Activated CD4-positive, alpha-beta T cell treated with anti-CD3 and anti-CD28 coated beads for 1 hour (primary cell): ENCODE results near the gene MOV10L1.
A peak's percentile ranks its signal among the peaks of the same experiment; 100 is the strongest.
"Not testable (repeated sequence)": the region's sequence is repeated elsewhere in the genome, so short reads cannot be mapped to it uniquely, and the experiment has no call there.

Experiments used
- DNase-seq: peaks from one replicate; pipeline ENCODE4 v3.0.0-alpha.2; 2020

The MOV10L1 gene

DNA sequence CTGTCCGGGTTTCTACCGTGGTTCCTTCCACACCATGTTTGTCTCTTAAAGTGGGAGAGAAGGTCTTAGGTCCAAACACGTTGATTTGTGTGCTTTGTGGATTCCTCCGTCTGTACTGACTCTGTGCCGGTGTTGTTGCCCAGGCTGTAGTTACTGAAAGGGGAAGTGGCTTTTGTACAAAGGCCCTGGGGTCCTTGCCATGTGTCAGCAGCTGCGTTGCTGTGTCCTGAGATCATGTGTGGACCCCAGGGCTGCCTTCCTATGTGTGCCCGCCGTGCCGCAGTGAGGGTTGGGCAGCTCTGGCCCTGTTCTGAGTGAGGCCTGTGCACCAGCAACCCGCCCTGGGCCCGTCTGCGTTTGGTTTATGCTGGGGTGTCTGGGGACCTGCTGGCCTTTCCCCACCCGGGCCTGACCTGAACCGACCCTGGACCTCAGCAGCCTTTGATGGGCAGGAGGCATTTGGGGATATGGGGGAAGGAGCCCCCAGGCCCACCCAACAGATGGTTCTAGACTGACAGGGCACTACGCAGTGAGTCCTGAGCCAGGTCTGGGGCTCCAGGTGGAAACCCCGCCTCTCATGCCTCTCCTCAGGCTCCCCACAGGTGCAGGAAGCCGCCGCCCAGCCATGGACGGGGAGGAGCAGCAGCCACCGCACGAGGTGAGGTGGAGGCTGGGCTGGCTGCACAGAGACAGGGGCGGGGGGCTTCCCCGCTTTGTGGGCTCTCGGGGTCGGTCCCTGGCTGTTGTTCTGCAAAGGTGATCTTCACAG is 102.8 kb downstream of the MOV10L1 start:
- peak; percentile 31 for DNase-seq

DNA sequence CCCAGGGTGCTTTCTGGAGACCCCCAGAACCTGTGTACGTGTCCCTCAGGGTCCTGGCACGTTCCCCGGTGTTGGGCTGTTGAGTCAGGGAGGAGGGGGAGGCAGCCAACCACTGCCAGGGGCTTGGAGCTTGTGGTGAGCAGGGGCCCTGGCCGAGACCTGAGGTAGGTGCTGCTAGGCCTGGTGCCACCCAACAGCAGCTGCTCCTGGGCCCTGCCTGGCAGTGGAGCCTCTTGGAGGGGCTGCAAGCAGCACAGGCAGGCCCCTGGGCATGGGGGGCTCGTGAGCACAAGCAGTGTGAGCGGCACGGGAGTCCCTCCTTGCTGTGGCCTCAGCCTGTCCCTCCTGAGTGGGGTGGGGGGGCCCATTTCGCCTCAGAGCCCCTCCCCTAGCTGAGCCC is 103.8 kb downstream of the MOV10L1 start:
- no peak for DNase-seq

DNA sequence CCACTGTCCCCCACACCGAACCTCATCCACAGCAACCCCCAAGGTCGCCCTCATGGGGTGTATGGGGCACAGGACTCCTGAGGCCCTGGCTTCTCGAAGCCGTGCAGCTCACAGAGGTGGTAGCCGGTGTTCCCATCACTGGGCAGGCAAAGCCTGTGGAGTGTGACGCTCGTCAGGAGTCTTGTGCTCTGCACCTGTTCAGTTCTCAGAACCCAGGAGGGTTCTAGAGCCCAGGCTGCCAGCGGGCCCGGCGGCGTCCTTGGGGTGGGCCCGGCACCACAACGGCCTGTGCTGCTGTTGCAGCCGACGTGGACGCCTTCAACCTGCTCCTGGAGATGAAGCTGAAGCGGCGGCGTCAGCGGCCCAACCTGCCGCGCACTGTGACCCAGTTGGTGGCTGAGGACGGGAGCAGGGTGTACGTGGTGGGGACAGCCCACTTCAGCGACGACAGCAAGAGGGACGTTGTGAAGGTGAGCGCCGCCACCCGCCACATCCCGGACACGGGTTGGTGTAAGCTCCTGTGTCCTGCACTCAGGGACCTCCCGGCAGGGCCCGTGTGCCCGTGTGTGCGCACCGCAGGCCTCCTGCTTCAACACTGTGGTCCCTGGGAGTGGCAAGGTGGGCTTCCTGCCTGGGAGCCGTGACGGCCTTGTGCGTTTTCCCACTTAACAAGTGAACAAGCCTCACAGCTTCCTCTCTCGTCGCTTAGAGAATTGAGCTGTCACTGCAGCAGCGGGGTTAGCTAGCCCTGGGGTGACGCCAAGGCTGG is 104.4 kb downstream of the MOV10L1 start:
- DNase-seq: no peak

DNA sequence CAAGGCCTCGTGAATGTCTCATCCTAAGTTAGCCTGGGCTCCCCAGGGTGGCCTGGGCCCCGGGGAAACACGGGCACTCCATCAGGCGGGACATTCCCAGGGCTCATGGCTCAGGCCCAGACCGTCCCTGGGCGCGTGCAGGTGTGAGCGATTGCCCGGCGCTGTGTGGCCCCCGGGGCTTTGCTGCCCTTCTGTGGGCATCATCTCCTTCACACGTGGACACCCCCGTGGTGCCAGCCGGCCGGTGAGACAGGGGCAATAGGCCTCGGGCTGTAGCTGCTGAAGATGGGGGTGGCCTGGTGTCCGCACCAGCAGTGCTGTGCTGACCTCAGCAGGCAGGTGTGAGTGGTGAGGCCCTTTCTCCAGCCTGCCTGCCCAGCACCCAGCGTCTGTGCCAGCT is 106.5 kb downstream of the MOV10L1 start:
- no peak for DNase-seq

DNA sequence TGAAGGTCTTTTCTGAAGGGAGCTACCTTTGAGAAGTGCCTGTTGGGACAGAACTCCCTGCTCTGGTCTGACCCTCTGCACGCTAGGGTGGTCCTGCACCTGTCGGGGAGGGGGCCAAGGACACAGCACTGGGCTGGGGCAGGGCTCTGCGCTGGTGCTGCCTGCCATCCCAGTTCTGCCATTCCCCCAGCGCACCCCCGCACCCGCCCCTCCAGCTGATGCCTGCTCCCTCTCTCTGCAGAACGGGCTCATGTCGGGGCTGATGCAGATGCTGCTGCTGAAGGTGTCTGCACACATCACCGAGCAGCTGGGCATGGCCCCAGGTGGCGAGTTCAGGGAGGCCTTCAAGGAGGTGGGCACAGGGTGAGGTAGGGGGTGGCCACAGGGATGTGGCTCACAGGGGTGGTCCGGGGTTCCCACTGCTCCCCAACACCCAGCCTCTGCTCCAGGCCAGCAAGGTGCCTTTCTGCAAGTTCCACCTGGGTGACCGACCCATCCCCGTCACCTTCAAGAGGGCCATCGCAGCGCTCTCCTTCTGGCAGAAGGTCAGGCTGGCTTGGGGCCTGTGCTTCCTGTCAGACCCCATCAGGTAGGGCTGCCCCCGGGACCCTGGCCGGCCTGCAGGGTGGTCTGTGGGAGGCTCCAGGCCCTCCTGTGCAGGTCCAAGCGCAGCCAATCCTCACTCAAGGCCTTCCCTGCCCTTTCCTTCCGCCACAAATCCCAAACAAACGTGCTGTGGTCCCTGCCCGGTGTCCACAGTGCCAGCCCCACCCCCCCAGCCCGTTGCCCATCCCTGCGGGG is 107.4 kb downstream of the MOV10L1 start:
- no peak for DNase-seq

DNA sequence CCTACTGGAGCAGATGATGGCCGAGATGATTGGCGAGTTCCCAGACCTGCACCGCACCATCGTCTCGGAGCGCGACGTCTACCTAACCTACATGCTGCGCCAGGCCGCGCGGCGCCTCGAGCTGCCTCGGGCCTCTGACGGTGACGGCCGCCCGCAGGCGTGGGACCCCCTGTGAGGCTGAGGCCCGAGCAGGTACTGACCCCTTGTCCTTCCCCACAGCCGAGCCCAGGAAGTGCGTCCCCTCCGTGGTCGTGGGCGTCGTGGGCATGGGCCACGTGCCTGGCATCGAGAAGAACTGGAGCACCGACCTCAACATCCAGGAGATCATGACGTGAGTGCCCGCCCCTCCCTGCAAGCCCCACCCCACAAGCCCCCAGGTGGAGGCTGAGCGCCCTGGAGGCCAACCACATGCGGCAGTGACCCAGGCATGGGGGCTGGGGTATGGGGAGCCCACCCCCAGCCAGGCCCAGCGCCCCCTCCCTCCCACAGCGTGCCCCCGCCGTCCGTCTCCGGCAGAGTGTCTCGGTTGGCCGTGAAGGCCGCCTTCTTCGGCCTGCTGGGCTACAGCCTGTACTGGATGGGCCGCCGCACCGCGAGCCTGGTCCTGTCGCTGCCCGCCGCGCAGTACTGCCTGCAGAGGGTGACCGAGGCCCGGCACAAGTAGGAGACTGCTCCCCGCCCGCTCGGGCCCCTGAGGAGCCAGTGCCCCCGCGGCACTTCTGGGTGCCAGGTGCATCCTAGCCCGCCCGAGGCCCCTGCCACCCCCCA is 108.2 kb downstream of the MOV10L1 start:
- no peak for DNase-seq

DNA sequence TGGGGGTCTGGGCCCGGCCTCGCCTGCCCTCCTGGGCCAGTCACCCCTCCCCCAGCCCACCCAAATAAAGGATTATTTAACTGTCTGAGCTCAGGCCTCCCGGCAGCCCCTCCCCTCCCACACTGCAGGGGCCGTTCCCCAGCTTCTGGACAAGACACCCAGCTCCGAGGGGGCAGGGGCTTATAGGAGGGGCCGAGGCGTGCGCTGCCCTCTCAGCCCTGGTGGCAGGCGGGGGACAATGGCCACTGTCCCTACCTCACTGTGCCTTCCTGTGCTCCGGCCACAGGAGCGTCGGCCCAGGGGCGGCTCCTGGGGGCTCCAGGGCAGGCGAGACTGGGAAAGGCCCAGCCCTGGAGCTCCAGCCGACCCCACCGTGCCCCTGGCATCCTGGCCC is 108.8 kb downstream of the MOV10L1 start:
- DNase-seq: no peak

DNA sequence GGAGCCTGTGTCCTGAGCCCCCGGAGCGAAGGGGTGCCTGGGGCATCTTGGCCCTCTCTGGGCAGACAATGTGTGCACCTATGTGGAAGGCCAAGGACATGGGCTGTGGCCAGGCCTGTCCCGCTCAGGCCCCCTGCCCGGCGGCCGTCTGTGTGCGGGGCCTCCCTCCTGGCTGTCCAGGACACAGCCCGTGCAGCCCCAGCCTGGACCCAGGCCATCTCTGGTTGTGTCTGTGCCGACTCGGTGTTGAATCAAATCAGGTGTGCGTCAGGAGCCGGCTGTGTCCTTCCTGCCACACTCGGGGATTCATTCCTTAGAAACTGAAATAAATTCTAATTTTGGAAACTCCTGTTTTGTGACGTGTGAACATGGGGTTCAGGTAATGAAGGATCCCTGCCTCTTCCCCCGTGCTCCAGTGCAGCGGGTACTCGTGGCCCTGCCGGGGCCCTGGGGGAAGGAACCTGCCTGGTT is 109.5 kb downstream of the MOV10L1 start:
- DNase-seq: no peak

DNA sequence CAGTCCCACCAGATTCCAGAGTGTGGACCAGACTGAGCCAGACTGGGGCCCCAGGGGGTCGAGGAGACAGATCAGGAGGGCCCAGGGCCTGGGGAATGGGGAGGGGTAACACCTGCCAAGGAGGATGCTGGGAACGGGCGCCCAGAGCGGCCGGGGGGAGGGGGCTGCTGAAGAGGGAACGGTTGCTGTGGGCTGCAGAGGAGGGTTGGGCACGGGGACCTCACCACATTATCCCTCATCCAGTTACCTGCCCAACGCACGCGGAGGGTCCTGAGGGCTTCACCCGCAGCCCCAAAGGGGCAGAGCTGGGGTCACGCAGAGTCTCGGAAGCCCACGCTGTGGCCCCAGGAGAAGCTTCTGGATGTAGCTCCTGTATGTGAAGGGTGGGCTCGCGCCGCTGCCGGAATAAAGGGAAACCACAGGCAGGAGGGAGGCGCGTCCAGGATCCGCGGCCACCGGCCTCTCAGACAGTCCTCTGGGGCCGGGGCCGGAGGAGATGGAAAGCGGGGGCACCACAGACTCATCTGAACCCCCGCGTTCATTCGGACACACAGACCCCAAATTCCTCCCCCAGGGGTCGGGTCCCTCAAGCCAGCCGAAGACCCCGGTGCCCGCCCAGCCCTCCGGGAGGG is 110.1 kb downstream of the MOV10L1 start:
- no peak for DNase-seq

DNA sequence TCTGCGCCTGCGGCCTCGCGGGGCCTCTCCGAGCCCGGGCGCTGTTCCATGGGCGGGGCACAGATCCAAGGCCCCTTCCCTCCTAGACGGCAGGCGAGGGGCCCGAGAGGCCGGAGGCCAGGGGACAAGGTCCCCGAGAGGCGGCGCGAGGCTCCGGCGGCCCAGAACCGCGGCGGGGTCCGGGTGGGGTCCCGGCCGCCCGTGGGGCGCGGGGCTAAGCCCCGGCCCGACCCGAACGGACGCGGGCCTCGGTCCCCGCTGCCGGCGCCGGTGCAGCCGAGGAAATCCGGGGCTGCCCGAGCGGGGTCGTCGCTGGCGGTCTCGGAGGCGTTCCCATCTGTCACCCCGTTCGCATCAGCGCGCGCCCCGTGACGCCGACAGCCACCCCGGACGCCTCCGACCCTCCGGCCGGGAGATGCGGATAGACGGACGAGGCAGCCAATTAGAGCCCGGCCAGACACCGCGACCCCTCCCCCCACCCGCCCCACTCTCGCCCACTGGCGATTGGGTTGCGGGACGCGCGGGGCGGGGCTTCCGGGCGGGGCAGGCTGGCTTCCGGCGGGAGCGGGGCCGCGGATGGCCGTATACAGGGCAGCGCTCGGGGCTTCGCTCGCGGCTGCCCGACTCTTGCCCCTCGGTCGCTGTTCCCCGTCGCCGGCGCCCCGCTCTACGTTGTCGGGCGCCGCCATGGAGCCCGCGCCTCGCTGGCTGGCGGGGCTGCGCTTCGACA is 110.8 kb downstream of the MOV10L1 start, which contains the start of gene SELENOO:
Gene SELENOO, plus strand, starts transcription at position 551 of the 730 bp plus-strand sequence. Its CDS starts 26 bp downstream, at position 577.
- peak; percentile 83 for DNase-seq

DNA sequence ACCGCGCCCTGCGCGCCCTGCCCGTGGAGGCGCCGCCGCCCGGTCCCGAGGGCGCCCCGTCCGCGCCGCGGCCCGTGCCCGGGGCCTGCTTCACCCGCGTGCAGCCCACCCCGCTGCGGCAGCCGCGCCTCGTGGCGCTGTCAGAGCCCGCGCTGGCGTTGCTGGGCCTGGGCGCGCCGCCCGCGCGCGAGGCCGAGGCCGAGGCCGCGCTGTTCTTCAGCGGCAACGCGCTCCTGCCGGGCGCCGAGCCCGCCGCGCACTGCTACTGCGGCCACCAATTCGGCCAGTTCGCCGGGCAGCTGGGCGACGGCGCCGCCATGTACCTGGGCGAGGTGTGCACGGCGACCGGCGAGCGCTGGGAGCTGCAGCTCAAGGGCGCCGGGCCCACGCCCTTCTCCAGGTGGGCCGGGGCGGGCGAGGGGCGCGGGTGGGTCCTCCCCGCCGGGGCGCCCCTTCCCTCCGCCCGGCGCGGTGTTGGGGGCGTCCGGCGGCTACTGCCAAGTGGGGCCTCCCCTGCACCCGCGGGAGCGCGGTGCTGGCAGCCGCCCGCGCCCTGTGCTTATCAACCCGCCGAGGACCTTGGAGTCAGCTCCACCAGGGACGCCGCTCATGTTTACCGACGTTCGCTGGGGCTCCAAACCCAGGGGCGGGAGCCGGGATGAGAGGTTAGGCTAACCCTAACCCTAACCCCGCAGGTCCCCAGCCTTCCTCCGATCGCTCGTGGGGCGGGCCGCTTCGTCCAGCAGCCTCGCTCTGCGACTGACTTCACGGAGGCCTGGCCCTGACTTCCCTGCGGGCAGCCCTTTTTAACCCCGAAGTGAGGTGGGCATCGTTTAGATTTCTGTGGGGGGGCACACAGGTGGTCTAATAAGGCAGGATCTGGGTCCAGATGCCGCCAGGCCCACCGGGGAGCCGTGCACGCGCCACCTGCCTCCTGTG is 111.7 kb downstream of the MOV10L1 start:
- no peak for DNase-seq

DNA sequence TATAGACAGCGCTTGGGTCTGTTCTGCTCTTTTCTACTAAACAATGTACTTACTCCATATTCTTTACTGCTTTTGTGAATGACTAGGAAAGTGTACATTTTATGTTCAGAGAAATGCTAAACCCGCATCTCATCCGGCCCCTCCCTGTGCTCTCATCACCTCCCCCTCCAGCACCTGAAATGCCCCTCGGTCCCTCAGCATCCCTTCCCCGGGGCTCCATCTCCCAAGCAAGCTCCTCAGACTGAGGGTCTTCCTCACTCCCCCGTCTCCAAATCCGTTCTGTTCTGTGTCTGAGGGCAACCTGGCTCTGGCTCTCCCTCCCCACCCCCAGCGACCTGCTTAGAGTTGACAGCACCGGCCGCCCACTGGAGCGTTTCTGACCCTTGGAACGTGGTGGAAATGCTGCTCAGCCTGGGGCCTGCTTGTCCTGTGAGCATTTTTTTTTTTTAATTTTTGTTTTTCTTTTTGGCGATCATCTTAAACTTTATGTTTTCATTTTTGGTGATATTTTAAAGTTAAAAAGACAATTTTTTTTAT is 112.4 kb downstream of the MOV10L1 start:
- no peak for DNase-seq

DNA sequence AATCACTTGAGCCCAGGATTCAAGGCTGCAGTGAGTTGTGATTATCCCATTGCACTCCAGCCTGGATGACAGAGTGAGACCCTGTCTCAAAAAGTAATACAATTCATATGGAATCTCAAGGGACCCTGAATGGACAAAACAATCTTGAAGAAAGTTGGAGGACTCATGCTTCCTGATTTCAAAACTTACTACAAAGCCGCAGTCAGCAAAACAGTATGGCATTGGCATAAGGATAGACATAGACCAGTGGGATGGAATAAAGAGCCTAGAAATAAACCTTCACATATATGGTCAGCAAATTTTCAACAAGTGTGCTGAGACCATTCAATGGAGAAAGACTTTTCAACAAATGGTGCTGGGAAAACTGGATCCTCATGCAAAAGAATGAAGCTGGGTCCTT is 113.5 kb downstream of the MOV10L1 start:
- no peak for DNase-seq

DNA sequence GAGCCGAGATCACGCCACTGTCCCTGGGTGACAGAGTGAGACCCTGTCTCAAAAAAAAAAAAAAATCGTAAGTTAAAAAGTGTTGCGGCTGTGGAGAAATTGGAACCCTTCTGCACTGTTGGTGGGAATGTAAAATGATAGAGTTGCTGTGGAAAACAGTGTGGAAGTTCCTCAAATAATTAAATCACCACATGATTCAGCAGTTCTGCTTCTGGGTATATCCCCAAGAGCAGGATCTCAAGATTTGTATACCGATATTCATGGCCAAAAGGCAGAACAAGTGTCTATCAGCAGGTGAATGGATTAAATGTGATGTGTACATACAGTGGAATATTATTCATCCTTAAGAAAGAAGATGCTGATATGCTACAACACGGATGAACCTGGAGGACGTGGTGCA is 114.8 kb downstream of the MOV10L1 start:
- no peak for DNase-seq

DNA sequence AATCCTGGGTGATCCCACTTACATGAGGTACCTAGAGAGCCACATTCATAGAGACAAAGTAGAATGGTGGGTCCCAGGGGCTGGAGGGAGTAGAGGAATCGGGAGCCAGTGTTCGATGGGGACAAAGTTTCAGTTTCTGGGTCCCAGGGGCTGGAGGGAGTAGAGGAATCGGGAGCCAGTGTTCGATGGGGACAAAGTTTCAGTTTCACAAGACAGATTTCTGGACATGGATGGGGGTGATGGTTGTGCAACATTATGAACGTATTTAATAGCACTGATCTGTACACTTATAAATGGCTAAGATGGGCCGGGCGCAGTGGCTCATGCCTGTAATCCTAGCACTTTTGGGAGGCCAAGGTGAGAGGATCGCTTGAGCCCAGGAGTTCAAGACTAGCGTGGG is 115.2 kb downstream of the MOV10L1 start:
- DNase-seq: not testable (repeated sequence)

DNA sequence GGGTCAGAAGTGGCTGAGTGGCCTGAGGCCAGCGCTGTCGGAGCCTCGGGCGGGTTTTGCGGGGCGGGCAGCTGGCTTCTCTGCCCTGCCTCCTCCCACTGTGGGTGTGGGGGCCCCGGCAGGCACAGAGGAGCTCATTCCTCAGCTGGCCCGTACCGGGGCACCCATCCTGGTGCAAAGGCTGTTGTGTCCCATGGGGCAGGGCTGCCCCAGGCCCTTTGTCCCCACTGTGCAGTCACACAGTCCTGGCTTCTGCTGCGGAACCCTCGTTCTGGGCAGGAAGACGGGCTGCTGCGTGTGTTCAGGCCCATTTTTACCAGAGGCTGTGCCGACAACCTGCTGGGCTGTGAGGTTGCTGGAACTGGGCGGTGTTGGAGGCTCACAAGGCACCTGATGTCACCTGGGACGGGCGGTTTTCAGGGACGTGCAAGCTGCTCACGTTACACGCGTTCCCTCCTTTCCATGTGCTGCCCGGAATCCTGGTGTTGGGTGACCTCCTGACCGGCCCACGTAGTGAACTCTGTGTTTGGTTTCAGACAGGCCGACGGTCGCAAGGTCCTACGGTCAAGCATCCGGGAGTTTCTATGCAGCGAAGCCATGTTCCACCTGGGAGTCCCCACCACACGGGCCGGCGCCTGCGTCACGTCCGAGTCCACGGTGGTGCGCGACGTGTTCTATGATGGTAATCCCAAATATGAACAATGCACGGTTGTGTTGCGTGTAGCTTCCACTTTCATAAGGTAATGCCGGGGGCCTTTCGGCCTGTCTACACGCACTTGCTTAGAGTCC is 116.2 kb downstream of the MOV10L1 start:
- no peak for DNase-seq

DNA sequence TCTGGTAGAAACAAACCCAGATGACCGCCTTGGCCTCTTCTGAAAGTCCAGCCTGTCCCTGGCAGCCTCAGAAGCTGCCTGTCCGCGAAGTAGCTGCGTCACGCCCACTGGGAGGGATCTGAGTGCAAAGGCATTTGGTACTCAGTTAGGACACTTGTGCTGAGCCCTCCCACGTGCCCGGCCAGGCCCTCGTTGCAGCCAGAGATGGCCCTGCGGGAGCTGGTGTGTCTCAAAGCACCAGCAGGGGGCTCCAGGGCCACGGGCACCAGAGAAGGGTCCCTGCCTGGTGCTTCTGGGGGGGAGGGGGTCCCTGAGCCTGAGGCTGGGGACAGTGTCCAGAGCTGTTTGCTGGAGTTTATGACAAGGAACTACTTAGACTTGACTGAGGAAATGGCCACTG is 116.8 kb downstream of the MOV10L1 start:
- DNase-seq: no peak

DNA sequence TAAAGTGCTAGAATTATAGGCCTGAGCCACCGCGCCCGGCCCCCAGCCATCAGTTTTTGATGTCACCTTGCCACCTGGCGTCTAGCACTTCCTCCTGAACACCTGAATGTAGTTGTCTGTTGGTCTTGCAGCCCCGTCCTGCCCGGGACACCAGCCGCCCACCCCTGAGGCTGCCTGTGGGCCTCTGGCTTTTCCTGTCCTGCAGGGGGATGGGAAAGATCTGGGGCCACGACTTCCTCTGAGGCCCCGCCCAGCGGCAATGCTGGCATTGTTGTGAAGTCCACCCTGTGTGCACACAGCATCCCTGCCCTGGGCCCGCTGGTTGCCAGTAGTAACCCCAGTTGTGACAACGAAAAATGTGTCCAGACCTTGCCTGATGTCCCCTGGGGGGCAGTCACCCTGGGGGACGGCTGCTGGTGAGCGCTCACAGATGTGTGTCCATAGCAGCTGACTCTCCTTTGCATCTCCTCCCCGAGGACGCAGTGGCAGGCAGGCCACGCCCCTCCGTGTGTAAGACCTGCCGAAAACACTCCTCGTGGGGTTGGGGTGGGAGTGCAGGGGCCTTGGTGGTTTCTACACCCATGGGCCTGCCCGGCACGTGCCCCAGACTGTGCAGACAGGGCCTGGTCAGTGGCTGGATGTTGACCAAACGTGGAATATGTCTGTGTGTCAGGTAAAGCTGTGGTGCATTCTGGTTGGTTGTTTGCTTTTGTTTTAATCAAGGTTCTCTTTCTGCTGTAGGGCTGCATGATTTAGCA is 117.8 kb downstream of the MOV10L1 start:
- no peak for DNase-seq
